Mucosa of gallbladder (tissue), 1 donor: ENCODE results near the gene GRM8. TPM values are rescaled to one million over a fixed set of nuclear protein-coding genes. Genes with fewer than 3 reads are reported as not detected.

ENCODE experiments used
- DNase-seq: peaks from one replicate; pipeline ENCODE4 v3.0.0-alpha.2; 2020; ENCODE audit warnings: low spot score
- total RNA-seq: library from RNA; stranded (reverse); gene quantifications from one replicate; pipeline ENCODE4 v1.2.1, GENCODE V29; 2021
- donor health status: DM: no; HTN: no; CAD: no.

GRM8 gene
- total RNA-seq, 1 donor from 2014 or later, result 8.0 TPM

DNA sequence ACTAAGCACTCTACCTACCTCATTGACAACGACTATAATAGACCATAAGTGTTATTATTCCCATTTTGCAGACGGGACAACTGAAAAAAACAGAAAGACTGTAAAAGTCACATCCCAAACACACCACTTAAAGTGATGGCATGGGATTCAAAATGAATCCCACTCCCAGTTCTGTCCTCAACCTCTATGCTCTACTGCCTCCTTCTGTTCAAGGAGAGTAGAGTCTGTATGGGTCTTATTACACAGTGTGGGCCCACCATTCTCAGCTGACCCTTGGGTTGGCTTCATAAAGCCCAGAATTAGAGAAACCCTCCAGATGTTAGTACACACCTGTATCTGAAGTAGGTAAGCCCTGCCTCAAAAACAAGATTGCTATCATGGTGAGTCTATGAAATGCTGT is 102.2 kb downstream of the GRM8 start:
- DNase-seq, result no peak

DNA sequence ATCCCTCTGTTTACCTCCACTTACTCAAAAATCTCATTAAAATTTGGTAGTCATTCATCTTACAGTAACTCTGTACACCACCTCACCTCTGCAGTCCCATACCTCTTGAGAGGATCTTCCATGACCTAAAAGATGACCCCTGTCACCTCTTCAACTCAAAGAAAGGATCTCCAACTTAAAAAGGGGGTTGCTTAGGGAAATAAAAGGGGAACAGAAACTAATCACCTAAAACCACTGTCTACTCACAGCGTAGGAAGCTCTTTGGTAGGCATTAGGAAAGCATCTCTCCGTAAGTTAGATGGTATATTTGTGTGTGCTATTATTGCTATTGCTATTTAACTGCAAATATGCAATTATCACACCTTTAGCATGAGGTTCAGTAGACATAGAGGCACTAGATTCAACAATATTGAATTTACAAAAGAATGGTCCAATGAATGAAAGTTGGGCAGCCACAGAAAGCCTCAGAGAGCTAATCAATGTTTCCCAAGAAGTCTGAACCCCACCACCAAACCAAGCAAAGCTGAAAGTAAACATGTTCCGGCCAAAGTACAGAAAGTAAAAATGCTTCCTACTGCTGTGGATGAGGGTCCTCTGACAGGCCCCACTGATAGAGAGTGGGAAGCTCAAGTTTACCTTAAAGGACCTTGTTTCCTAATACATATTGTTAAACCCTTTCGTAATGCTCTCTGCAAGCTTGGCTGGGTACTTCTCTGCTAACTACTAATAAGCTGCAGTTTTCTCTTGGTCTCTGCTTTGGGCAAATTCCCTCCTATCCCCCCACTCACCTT is 105.8 kb downstream of the GRM8 start:
- DNase-seq, result no peak

DNA sequence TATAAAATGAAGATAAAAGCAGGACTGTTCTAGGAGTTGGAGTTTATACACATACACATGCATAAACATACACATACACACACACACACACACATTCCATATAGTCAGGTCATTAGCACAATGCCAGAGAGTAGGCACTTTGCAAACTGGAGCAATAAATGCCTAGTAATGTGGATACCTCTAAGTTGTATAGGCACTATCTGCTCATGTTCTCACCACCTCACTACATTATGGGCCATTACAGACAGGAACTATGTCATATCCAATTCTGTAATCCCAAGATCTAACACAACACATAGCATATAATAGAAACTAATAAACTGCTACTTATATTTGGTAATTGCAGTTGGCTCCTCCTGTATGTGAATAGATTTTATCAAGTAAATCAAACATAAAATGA is 115.6 kb downstream of the GRM8 start:
- no peak for DNase-seq

DNA sequence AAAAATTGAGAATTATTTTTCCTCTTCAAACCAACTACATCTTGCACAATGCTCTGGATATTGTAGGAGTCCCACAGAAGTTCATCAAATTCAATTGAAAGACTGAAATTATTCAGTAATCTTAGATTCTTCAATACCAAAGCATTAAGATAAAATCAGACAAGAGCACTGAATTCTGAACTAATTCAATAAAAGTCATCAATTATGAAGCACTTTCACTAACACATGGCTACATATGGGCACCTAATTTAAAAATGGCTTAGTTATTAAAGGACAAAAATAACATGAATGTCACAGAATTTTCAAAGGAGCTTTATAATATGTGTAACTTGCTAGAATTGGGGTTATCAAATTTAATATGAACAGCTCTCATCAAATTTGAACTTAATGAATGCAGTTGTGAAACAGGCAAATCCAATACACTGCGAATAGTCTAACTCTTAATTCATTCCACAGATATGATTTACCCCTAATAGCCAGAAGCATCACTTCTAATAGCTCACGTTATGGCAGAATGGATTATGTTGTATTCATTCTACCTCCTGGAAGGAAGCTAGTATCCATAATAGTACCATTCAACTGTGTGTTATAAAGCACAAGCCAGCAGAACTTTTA is 116.8 kb downstream of the GRM8 start:
- no peak for DNase-seq

DNA sequence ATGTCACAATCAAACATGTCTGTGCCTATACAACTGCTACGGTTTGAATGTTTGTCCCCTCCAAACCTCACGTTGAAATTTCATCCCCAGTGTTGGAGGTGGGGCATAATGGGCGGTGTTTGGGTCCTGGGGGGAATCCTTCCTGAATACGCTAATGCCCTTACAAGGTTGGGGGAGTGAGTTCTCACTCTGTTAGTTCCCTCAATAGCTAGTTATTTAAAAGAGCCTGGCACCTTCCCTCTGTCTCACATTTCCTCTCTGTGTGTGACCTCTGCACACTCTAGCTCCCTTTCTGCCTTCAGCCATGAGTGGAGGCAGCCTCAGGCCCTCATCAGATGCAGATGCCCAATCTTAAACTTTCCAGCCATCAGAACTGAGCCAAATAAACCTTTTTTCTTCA is 129.5 kb downstream of the GRM8 start:
- DNase-seq, result no peak

DNA sequence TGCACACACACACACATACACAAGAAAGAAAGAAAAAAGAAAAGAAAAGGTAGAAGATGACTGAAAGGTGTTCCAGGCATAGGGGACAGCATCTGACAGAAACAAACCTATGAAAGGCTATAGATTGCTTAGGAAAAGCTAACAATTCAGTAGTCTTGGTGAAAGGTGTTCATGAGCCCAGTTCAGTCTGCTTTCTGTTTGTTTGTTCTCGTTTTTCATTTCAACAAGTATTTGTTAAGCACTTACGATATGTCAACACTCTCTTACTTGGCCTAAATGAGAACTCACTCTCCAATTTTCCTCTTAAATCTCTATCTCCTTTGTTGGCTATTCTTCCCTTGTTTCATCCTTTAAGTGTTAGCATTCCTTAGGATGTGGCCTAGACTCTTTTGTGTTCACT is 133.2 kb downstream of the GRM8 start:
- DNase-seq, result no peak

DNA sequence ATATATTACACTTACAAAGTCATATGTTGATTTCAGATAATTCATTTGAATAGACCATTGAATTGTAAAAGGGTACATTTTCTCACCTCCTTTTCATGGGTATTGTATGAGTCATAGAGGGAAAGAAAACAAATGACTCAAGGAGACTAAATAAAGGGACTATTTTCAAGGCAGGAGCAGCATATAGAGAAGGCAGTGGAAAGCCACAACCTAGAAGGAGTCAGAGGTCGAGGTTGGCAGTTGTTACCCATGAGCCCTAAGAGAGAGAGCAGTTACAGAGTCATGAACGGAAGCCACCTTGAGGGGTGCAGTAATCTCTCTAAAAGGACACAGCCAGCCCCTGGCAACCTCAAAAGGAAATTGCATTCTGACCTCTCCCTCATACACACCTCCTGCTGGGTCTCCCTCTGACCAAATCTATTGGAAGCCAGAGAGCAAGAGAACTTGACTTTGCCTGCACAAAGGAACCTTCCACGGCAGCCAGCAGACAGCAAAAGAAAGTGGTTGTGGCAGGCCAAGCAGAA is 137.9 kb downstream of the GRM8 start:
- no peak for DNase-seq

DNA sequence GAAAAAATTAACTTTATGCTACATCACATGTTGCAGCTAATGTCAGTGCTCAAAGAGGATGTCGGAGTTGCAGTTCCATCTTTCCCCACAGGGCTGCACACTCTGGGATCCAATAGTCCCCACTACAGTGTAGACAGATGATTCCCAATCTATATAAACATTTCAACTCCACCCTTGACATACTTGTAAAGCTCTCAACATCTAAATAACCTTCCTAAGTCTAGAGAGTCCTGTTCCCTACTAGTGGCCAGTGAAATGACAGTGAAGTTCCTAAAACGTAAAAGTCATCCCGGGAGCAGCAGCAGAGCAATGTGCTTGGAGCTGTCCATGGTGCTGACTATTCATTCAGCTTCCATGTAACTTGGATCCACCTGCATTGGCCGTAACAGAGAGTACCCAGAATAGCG is 145.1 kb downstream of the GRM8 start:
- peak; percentile 72 for DNase-seq

DNA sequence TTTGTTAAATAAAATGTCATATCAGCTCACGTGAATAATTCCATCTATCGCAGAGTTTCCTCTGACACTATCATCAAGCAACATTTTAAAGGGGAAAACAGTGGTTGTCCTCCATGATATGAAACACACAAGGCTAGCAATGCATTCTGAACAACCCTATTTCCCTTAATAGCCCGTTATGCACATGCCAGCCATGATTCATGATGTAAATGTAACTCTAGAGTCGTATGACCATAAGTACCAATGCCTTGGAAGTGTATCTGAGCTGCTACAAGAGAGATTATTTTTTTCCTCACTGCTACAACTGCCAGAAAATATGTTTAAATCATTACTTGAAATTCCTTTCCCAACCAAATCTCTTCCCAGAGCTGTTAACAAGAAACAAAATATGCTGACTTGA is 159.4 kb downstream of the GRM8 start:
- no peak for DNase-seq

DNA sequence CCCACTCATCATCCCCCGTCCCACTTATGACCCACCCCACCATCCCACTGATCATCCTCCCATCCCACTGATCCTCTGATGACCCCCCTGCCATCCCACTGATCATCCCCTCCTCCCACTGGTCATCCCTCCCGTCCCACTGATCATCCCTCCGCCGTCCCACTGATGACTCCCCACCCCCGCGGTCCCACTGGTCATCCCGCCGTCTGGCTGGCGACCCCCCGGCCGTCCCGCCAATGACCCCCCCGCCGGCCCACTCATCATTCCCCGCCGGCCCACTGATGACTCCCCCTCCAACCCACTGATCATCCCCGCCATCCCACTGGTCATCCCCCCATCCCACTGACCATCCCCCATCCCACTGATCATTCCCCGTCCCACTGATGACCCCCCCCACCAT is 161.1 kb downstream of the GRM8 start:
- DNase-seq, result no peak

DNA sequence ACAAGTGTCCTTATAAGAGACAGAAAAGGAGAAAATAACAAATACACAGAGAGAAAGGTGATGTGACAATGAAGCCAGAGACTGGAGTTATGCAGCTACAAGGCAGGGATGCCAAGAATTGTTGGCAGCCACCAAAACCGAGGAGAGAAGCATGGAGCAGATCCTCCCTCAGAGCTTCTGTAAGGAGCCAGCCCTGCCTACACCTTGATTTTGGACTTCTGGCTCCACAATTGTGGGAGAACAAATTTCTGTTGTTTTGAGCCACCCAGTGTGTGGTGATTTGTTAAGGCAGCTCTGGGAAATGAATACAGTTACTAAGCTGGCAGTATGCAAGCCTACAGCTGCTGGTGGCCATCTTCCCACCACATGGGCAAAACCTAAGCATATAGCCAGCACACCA is 163.6 kb downstream of the GRM8 start:
- DNase-seq, result no peak

DNA sequence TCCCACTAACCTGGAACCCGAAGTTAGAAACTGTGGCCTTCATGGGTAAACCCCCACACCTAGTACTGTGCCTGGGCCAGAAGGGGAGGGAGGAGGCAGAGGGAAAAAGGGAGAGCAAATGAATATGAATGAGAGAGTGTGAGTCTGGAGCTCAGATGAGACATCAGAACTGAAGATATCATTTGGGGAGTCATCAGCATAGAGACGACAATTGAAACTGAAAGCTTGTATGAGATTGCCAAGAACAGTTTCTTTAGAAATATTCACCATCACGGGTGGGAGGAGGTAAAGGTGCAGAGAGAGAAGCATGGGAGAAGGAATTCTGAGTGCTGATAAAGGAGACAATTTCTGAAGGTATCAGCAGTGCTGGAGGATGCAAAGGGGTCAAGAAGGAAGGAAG is 171.2 kb downstream of the GRM8 start:
- DNase-seq, result no peak

DNA sequence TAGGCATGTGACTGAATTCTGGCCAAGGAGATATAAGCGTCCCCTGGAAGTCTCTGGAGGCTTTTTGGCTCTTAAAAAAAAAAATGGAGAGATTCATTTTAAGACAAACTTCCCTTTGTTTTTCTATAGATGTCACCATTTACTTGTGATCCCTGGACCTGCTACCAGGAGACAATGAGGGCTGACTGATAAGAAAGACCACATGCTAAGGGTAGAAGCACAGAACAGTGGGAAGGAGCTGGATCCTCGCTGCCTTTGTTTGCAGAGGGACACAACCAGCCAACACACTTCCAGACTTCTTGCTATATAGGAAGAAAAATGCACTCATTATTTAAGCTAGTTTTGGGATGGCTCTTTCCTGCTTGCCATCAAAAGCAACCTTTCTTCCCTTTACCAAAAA is 172.2 kb downstream of the GRM8 start:
- DNase-seq, result no peak

DNA sequence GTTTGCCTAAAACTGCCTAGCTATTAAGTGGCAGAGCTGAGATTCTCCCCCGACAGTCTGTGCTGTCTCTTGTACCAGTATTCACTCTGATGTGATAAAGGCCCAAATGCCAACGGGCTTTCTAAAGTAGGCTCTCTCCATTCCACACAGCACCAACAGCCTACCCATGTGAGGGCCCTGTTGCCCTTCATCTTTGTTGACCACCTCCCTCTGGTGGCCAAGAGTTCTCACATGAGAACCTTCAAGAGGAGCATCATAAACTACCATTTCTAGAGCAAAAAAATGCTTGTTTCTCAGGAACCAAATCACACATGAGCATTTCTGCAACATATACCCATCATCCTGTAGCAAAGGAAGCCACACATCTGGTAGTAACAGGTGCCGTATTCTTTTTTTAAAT is 185.8 kb downstream of the GRM8 start:
- peak; percentile 14 for DNase-seq

DNA sequence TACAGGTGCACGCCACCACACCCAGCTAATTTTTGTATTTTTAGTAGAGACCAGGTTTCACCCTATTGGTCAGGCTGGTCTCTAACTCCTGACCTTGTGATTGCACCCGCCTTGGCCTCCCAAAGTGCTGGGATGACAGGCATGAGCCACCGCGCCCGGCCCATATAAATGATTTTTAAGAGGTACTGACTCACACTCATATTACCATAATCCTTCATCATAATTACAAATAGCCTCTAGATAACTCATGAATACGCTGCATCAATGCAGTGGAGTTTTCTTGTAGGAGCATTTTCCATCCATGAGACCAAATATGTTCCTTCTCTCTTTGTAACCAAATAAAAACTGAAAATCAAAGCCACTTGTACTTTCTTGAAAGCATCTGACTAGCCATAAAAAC is 193.3 kb downstream of the GRM8 start:
- DNase-seq, result no peak

DNA sequence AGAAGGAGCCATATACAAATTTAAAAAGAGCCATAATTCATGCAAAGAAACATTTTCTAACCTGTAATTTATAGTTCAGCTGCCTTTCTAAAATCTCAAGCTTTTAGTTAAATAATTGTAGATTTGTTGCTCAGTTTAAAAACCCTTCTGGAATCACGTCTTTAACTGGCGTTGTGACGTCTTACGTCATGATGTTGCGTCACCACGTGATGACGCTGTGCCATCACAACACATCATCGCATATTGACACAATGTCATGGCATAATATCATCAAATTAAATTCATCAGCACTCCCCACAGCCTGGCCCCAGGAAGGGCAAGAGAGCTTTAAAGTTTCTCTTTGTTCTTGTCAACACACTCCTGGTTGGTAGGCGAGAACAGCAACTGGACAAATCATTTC is 194.8 kb downstream of the GRM8 start:
- no peak for DNase-seq

DNA sequence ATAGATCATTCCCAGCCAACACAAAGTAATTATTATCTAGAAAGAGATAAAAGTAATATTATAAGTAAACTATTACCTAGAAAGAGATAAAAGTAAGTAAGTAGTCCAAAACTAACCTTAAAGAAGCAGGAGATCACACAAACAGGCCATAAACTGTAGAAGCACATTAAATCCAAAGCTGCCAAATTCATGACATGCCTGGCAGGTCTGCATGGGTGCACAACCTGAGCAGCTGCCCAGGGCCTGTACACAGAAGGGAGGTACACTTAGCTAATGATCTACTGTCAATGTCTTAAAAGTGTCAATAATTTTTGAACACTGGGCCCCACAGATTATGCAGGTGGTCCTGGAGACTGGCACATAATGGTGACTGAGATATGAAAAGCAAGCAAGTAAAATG is 196.5 kb downstream of the GRM8 start:
- DNase-seq, result peak; percentile 26

DNA sequence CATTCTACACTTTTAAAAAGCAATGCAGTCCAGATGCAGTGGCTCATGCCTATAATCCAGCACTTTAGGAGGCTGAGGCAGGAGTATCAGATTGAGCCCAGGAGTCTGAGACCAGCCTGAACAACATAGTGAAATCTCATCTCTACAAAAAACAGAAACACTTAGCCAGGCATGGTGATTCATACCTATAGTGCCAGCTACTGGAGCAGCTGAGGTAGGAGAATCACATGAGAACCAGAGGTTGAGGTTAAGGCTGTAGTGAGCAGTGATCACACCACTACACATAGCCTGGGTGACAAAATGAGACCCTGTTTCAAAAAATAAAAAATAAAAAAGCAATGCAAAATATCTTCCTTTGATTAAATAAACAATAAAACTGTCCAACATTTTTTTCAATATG is 205.2 kb downstream of the GRM8 start:
- no peak for DNase-seq

DNA sequence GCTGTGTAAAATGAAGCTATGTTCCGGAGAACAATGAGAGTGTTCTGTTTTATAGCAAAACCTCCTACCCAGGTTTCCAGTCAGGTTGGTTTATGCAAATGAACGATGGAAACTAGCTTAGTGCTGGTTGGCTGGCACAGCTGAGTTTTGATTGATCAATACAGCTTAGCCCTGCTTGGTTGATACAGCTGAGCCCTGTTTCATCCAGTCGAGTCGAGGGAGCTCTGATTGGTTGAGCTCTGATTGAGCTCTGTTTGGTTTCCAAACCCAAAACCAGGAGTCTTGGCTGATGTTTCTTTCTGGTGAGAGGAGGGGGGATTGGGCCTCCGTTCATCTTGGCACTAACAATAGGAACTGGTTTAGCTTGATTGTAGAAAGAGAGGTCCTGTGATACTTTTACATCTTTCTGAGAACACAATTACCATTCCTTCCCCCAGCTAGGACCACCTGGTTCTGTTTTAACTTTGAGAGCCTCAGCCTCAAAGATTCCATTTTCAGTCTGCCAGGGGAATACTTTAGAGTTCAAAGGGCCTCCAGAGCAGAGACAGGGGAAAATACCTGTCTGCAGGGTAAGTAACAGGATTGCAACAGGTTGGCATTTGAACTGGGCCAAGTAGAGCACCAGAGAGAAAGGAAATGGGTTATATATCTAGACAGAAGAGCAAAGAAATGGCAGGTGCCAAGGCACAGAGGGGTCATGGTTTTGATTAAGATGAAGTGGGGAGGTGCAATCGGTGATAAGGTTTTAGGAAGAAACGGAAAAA is 210.9 kb downstream of the GRM8 start:
- no peak for DNase-seq

DNA sequence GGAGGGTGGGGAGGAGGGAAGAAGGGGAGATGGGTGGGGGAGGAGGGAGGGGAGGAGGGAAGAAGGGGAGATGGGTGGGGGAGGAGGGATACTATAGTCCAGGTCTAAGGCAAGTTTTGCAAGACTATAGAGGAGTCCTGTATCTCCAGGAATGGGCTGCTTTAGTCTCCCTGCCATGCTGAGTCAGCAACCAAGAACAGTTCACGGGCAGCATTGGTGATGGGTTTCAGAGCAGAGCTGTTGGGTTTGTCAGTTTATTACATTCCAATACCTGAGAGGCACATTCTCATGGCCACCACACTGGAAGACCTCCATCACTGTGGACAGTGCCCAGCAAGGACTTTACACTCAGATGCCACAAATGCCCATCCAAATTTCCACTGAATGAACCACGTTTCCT is 212.7 kb downstream of the GRM8 start:
- DNase-seq, result no peak

DNA sequence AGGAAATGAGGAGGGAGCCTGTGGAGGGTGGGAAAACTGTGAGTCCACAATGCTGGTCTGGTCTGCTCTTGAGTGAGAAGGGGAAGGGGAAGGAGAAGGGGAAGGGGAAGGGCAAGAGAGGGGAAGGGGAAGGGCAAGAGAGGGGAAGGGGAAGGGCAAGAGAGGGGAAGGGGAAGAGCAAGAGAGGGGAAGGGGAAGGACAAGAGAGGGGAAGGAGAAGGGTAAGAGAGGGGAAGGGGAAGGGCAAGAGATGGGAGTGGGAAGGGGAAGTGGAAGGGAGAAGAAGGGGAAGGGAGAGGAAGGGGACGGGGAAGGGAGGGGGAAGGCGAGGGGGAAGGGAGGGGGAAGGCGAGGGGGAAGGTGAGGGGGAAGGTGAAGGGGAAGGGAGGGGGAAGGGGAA is 213.2 kb downstream of the GRM8 start:
- DNase-seq, result no peak

DNA sequence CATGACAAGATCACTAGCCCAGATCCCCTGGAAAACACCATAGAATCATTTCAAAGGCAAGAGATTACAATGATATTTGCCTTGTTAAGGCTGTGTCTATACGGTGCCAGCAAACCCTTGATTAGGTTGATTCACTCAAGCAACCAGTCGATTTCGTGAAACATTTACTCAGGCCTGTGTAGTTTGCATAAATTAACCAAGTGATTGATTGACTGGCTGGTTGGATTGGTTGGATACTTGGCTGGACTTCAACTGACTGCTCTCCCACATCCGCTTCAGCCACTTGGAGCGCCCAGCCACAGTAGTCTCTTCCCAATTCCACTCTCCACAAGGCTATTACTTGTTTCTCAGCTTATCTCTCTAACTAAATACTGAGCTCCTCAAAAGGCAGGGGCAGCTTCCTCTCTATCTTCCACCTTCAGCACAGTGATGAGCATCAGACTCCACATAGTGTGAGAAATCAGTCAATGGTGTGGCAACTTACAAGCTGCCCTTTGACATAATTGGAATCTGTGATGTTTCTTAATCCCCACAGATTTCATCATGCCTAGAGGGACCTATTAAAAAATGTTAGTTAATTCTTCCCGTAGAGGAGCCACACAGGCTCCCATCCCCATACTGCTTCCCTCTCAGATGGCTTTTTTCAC is 217.4 kb downstream of the GRM8 start:
- DNase-seq, result peak; percentile 72
